GM21529 (cell line): ENCODE results near the gene MRM2.

ENCODE experiments used
- ATAC-seq: cut with Tn5 transposase; IDR thresholded peaks from one replicate; pipeline ENCODE4 v1.9.1; 2021; ENCODE audit not compliant: unreplicated experiment

Gene MRM2

GRCh38 chr7:2193575-2194305, 48.3 kb downstream of the MRM2 start:
- ATAC-seq: no peak

- ATAC-seq: no peak
These were observed 49.0 kb downstream of the MRM2 start for GRCh38 chr7:2192831-2193534.

GRCh38 chr7:2191016-2191415, 51.0 kb downstream of the MRM2 start:
- no peak for ATAC-seq

- ATAC-seq: no peak
These were observed 51.5 kb downstream of the MRM2 start for GRCh38 chr7:2190531-2190930.

GRCh38 chr7:2186166-2186565, 55.8 kb downstream of the MRM2 start:
- no peak for ATAC-seq

- no peak for ATAC-seq
These were observed 56.3 kb downstream of the MRM2 start for GRCh38 chr7:2185715-2186114.
